Measurements from ENCODE around the gene AP4S1. TPM values are rescaled to one million over a fixed set of nuclear protein-coding genes. Genes with fewer than 3 reads are reported as not detected.

The AP4S1 gene
- total RNA-seq, 4 donors from 2014 or later = 2.9 to 12.8 (median 9.2) TPM

DNA sequence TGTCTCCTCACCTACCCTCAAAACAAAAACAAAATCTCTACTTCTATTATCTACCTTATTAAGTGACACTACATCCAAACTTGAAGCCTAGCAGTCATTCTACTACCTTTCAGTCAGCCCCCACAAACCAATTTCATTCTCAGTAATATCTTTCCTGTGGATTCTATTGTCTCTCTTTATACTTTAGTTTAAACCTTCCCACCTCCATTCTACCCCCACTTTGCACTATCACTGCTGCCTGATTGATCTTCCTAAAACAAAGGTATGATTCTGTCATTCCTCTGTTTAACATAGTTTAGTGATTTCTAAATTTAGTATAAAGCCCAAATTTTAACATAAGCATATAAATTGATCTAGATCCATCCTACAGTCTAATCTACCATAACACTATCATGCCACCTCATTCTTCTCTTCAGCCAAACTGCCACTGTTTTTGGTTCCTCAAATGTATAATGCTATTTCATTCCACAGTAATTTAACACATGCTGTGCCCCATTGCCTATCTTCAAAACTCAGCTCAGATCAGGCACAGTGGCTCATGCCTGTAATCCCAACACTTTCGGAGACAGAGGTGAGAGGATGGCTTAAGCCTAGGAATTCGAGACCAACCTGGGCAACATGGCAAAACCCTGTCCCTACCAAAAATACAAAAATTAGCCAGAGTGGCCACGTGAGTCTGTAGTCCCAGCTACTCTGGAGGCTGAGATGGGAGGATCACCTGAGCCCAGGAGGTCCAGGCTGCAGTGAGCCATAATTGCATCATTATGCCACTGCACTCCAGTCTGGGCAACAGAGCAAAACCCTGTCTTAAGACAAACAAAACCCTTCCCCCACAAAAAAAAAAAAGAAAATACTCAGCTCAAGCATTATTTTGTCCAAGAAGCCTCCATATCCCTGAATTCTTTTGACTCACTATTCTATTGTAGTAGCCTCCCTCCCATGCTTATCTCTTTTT is 3.8 kb downstream of the AP4S1 start:
- intact Hi-C loops (cut with DNase I; ENCODE audit: low total_unique reads) = loop anchor here (10.0 kb wide), 1 partner anchor 1176 kb away; the partner anchor contains the start of genes RNU6-7 and RNU6-8
- Histone ChIP-seq H3K27me3 (no peaks in the 10 kb centered on the region), H3K9me3 (no peaks in the 10 kb centered on the region), H3K27ac (no peak overlapping the region), H3K36me3 (no peaks in the 10 kb centered on the region), H3K4me1 (peaks cover 9 to 10% of the 10 kb centered on the region in 2 donors), H3K4me3 (no peak overlapping the region)
- no peak for TF ChIP-seq POLR2A (IDR thresholded peaks at IDR 0.05)
- TF ChIP-seq, protein P1, sequence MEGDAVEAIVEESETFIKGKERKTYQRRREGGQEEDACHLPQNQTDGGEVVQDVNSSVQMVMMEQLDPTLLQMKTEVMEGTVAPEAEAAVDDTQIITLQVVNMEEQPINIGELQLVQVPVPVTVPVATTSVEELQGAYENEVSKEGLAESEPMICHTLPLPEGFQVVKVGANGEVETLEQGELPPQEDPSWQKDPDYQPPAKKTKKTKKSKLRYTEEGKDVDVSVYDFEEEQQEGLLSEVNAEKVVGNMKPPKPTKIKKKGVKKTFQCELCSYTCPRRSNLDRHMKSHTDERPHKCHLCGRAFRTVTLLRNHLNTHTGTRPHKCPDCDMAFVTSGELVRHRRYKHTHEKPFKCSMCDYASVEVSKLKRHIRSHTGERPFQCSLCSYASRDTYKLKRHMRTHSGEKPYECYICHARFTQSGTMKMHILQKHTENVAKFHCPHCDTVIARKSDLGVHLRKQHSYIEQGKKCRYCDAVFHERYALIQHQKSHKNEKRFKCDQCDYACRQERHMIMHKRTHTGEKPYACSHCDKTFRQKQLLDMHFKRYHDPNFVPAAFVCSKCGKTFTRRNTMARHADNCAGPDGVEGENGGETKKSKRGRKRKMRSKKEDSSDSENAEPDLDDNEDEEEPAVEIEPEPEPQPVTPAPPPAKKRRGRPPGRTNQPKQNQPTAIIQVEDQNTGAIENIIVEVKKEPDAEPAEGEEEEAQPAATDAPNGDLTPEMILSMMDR (IDR thresholded peaks at IDR 0.05 in 4 of 5, conservative IDR thresholded peaks at IDR 0.05 in 1 of 5) = no peak
- DNase-seq = no peak
- in situ Hi-C loops (cut with MboI; ENCODE audit: low sequenced_read_pairs in 4 of 4) = no loop called here
- no peak for ATAC-seq

DNA sequence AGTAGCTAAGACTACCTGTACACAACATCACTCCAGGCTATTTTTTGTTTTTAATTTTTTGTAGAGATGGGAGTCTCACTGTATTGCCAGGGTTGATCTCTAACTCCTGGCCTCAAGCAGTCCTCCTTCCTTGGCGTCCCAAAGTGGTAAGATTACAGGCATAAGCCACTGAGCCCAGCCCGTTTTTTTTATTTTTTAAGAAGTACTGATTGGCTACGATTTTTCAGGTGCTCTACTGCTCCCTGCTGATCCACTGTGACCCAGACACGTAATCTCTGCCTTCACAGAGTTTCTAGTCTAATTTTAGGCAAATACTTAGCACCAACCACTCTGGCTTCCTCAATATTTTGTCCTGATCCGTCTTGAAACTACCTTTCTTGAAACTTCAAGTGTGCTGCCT is 5.0 kb downstream of the AP4S1 start:
- no peak for ATAC-seq
- H3K9me3 ChIP-seq = no peaks in the 10 kb centered on the region
- no peaks in the 10 kb centered on the region for H3K27me3 ChIP-seq
- in situ Hi-C loops (cut with MboI; ENCODE audit: low sequenced_read_pairs in 4 of 4) (no loop called here), intact Hi-C loops (cut with DNase I; ENCODE audit: low total_unique reads) (no loop called here)
- H3K4me3 ChIP-seq = no peak overlapping the region
- peaks cover 3 to 5% of the 10 kb centered on the region in 2 donors for H3K4me1 ChIP-seq
- H3K36me3 ChIP-seq = no peaks in the 10 kb centered on the region
- H3K27ac ChIP-seq = no peak overlapping the region
- DNase-seq = no peak
- TF ChIP-seq, protein P1 (IDR thresholded peaks at IDR 0.05 in 4 of 5, conservative IDR thresholded peaks at IDR 0.05 in 1 of 5) = no peak
- TF ChIP-seq POLR2A (IDR thresholded peaks at IDR 0.05) = no peak

DNA sequence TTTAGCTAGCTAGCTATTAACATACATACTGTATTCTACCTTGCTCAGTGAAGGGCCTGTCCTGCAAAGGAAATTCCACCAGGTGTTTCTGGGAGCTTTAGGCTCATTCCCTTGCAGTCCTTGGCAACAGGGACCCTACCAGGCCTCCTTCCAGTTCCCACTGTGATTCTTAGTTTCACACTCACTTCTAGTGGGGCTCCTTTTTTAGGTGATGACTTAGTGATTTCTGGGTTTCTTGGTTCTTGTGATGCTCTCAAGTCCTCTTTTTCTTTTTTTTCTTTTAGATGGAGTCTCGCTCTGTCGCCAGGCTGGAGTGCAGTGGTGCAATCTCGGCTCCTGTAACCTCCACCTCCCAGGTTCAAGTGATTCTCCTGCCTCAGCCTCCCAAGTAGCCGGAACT is 11.1 kb downstream of the AP4S1 start:
- no peaks in the 10 kb centered on the region for H3K36me3 ChIP-seq
- H3K4me3 ChIP-seq = no peak overlapping the region
- TF ChIP-seq, protein P1 (IDR thresholded peaks at IDR 0.05 in 4 of 5, conservative IDR thresholded peaks at IDR 0.05 in 1 of 5) = no peak
- TF ChIP-seq POLR2A (IDR thresholded peaks at IDR 0.05) = no peak
- no peaks in the 10 kb centered on the region for H3K9me3 ChIP-seq
- H3K4me1 ChIP-seq = peaks cover 0 to 5% of the 10 kb centered on the region in 2 donors
- intact Hi-C loops (cut with DNase I; ENCODE audit: low total_unique reads) = no loop called here
- DNase-seq (no peak), ATAC-seq (no peak)
- H3K27ac ChIP-seq = no peak overlapping the region
- no peaks in the 10 kb centered on the region for H3K27me3 ChIP-seq
- in situ Hi-C loops (cut with MboI; ENCODE audit: low sequenced_read_pairs in 4 of 4) = no loop called here

DNA sequence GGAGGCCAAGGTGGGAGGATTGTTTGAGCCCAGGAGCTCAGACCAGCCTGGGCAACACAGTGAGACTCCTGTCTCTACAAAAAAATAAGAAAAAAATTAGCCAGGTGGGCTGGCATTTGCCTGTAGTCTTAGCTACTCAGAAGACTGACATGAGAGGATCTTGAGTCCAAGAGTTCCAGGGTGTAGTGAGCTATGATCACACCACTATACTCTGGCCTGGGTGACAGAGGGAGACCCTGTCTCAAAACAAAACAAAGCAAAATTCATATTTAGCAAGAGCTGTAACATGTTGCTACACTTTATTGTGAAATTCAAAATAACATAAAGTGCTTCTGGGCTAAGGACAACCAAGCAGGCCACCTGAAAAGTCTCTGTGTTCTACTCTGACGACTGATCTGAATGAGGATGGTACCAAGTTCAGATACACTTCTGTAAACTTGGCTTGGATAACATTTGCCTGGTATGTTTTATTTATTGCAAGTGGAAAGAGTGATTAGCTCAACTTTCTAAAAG is 12.3 kb downstream of the AP4S1 start:
- no peaks in the 10 kb centered on the region for H3K27me3 ChIP-seq
- no peaks in the 10 kb centered on the region for H3K9me3 ChIP-seq
- no peaks in the 10 kb centered on the region for H3K36me3 ChIP-seq
- ATAC-seq = no peak
- H3K4me1 ChIP-seq = peaks cover 0 to 5% of the 10 kb centered on the region in 2 donors
- no peak for TF ChIP-seq POLR2A (IDR thresholded peaks at IDR 0.05)
- TF ChIP-seq, protein P1 (IDR thresholded peaks at IDR 0.05 in 4 of 5, conservative IDR thresholded peaks at IDR 0.05 in 1 of 5) = no peak
- DNase-seq = no peak
- no peak overlapping the region for H3K27ac ChIP-seq
- in situ Hi-C loops (cut with MboI; ENCODE audit: low sequenced_read_pairs in 4 of 4) (no loop called here), intact Hi-C loops (cut with DNase I; ENCODE audit: low total_unique reads) (no loop called here)
- no peak overlapping the region for H3K4me3 ChIP-seq
